ENCODE data around the gene SFMBT1.

DNA sequence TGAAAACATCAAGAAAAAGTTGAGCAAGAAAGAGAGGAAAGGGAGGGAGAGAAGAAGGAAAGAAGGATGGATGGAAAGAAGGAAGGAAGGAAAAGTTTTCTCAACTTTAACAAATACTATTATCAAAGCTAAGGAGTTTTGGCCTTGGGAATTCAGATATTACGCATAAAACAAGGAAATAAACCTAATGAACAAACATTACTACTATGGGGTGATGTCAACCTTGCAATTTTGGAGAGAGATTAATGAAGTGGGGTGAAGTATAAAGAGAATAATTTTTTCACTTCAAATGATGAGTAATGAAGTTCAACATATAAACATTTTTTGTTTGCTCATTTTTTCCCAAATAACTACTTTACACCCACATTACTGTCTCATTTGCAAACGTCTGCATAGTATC lies 55.2 kb downstream of the SFMBT1 start:
- no peak for TF ChIP-seq POLR2A (IDR thresholded peaks at IDR 0.05; ENCODE audit: borderline replicate concordance, extremely low read depth, insufficient read depth, insufficient read length)
- TF ChIP-seq, protein P1, sequence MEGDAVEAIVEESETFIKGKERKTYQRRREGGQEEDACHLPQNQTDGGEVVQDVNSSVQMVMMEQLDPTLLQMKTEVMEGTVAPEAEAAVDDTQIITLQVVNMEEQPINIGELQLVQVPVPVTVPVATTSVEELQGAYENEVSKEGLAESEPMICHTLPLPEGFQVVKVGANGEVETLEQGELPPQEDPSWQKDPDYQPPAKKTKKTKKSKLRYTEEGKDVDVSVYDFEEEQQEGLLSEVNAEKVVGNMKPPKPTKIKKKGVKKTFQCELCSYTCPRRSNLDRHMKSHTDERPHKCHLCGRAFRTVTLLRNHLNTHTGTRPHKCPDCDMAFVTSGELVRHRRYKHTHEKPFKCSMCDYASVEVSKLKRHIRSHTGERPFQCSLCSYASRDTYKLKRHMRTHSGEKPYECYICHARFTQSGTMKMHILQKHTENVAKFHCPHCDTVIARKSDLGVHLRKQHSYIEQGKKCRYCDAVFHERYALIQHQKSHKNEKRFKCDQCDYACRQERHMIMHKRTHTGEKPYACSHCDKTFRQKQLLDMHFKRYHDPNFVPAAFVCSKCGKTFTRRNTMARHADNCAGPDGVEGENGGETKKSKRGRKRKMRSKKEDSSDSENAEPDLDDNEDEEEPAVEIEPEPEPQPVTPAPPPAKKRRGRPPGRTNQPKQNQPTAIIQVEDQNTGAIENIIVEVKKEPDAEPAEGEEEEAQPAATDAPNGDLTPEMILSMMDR (IDR thresholded peaks at IDR 0.05 in 2 of 3, conservative IDR thresholded peaks at IDR 0.05 in 1 of 3; ENCODE audit: borderline replicate concordance in 1 of 3, insufficient read depth in 1 of 3, low read depth in 2 of 3, low read length in 2 of 3), result no peak
- TF ChIP-seq, protein P2, sequence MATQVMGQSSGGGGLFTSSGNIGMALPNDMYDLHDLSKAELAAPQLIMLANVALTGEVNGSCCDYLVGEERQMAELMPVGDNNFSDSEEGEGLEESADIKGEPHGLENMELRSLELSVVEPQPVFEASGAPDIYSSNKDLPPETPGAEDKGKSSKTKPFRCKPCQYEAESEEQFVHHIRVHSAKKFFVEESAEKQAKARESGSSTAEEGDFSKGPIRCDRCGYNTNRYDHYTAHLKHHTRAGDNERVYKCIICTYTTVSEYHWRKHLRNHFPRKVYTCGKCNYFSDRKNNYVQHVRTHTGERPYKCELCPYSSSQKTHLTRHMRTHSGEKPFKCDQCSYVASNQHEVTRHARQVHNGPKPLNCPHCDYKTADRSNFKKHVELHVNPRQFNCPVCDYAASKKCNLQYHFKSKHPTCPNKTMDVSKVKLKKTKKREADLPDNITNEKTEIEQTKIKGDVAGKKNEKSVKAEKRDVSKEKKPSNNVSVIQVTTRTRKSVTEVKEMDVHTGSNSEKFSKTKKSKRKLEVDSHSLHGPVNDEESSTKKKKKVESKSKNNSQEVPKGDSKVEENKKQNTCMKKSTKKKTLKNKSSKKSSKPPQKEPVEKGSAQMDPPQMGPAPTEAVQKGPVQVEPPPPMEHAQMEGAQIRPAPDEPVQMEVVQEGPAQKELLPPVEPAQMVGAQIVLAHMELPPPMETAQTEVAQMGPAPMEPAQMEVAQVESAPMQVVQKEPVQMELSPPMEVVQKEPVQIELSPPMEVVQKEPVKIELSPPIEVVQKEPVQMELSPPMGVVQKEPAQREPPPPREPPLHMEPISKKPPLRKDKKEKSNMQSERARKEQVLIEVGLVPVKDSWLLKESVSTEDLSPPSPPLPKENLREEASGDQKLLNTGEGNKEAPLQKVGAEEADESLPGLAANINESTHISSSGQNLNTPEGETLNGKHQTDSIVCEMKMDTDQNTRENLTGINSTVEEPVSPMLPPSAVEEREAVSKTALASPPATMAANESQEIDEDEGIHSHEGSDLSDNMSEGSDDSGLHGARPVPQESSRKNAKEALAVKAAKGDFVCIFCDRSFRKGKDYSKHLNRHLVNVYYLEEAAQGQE (IDR thresholded peaks at IDR 0.05; ENCODE audit: low read depth), result no peak
- no peak for TF ChIP-seq POLR2AphosphoS5 (IDR thresholded peaks at IDR 0.05; ENCODE audit: low read depth, low read length)
- TF ChIP-seq ZNF274 (IDR thresholded peaks at IDR 0.05; ENCODE audit: low read depth, low read length), result no peak
- no peak for TF ChIP-seq EZH2 (IDR thresholded peaks at IDR 0.05)
- TF ChIP-seq RAD21 (IDR thresholded peaks at IDR 0.05; ENCODE audit: low read depth), result no peak
- no peak for TF ChIP-seq CBX3 (IDR thresholded peaks at IDR 0.05; ENCODE audit: low read depth)
- TF ChIP-seq JUND (IDR thresholded peaks at IDR 0.05), result no peak
- TF ChIP-seq, protein P3, sequence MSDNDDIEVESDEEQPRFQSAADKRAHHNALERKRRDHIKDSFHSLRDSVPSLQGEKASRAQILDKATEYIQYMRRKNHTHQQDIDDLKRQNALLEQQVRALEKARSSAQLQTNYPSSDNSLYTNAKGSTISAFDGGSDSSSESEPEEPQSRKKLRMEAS (IDR thresholded peaks at IDR 0.05), result no peak
- no peak for TF ChIP-seq YY1 (IDR thresholded peaks at IDR 0.05; ENCODE audit: extremely low read depth, insufficient replicate concordance, low read depth, low read length)
- TF ChIP-seq EZH2phosphoT487 (IDR thresholded peaks at IDR 0.05; ENCODE audit: borderline replicate concordance), result no peak
